ENCODE data around the gene PDGFB. TPM values are rescaled to one million over a fixed set of nuclear protein-coding genes. Genes with fewer than 3 reads are reported as not detected.
A peak's percentile ranks its signal among the peaks of the same experiment; 100 is the strongest.

Gene PDGFB
- total RNA-seq: 1 to 10 TPM in 2 of 8 experiments, under 1 TPM in 5, not detected in 1; 0.24 to 6.7 (median 0.43) TPM

DNA sequence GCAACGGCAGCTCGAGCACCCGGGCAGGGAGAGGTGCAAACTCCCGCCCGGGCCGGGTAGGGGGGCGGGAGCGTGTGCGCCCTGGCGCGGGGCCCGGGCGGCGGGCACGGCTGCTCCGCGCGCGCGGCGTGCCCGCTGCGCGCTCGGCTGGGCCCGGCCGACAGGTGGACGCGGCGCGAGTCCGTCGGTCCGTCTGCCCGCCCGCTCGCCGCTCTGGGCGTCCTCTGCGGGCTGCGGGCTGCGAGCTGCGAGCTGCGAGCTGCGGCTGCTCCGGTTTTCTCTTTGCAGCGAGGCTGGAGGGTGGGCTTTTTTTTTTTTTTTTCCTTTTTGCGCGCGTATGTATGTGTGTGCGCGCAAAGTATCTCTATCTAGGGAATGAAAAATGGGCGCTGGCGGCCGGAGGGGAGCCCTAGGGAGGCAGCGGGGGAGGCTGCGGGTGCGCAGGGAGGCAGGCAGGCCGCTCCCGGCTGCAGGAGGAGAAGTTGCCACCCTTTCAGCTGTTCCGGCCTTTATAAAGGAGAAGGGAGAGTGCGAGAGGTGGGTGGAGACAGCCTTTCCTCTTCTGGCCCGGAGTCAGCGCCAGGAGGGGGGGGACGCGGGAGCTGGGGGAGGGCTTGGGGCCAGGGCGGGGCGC lies at the start of gene PDGFB:
PDGFB (minus strand) TSS at position 487 of the 634 bp plus-strand sequence. CDS start 1,019 bp downstream, outside the sequence.
- in situ Hi-C loops (cut with MboI; ENCODE audit: low pct_unique_long_range_greater_than_20kb in 2 of 9, low sequenced_read_pairs in 9 of 9, unreplicated experiment in 9 of 9): no loop called here
- Histone ChIP-seq H3K4me3 (peak within 1 kb of the TSS; percentile 27 to 42 (median 37)), H3K4me1 (replicated peaks in 1 of 2) (peaks cover 26 to 45% of the 10 kb centered on the region in 2 donors), H3K27ac (no peak within 1 kb of the TSS)
- 0 to 4% (median 0%) methylated on average over 2 to 10 of the region's 68 CpGs; no CpG with 5 or more reads in 6 of the 10 experiments for WGBS, 10 experiments
- peak in 7 of 8 experiments; percentile 24 to 55 (median 40) for ATAC-seq (replicated peaks in 6 of 8)

DNA sequence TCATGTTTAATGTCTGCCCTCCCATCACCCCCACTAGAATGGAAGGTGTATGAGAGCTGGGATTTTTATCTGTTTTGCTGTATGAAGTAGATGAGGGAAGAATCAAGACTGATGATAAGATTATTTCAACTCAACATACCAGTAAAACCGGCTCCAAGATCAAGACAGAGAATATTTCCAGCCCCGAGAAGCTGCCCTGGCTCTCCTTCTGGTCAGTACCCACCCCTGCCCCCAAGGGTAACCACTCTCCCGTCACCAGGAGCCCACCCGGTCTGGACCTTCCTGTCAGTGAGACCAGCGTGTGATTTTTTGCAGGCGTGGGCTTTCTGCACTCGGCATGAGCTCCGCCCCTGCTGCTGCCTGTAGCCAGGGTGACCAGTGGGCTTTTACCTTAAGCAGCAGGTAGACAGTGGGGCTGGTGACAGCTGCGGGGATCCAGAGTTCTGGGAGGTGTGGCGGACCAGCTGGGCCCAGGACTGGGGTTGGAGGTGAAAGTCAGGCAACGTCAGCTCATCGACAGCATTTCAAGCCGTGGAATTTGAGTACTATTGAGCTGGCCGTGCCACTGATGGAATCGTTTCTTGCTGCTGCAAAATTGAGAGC lies 49.1 kb upstream of the PDGFB start:
- in situ Hi-C loops (cut with MboI; ENCODE audit: low pct_unique_long_range_greater_than_20kb in 2 of 9, low sequenced_read_pairs in 9 of 9, unreplicated experiment in 9 of 9): no loop called here
- Histone ChIP-seq H3K27ac (no peak overlapping the region), H3K4me1 (replicated peaks in 1 of 2) (peaks cover 5 to 23% of the 10 kb centered on the region in 2 donors), H3K4me3 (no peak overlapping the region)
- 78 to 100% (median 88%) methylated on average over 1 to 7 of the region's 15 CpGs; no CpG with 5 or more reads in 1 of the 10 experiments for WGBS, 10 experiments
- no peak for ATAC-seq (replicated peaks in 6 of 8)

DNA sequence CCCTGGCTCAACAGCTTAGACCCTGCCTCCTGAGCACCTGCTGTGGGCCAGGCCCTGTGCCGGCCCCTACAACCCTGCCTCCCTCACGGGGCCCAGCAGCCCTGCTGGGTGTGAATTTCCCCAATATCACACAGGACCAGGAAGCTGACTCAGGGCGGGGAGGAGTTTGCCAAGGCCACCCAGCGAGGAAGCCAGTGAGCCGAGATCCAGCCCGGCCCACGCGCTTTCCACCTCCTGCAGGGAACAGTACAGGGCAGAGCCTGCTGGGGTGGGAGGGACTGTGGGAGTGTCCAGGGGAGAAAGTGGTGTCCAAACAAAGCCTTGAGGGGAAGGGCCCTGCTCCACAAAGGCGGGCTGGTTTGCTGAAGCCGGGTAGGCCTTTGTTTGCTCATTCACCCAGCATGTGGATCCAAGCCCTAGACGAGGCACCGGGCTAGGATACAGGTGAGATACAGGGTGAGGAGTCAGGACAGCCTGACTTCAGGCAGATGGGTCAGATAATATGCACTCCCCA lies 47.8 kb upstream of the PDGFB start:
- ATAC-seq (replicated peaks in 6 of 8): peak; percentile 74 to 97 (median 86)
- H3K27ac ChIP-seq: no peak overlapping the region
- H3K4me1 ChIP-seq (replicated peaks in 1 of 2): peaks cover 5 to 23% of the 10 kb centered on the region in 2 donors
- in situ Hi-C loops (cut with MboI; ENCODE audit: low pct_unique_long_range_greater_than_20kb in 2 of 9, low sequenced_read_pairs in 9 of 9, unreplicated experiment in 9 of 9): no loop called here
- no peak overlapping the region for H3K4me3 ChIP-seq
- WGBS, 10 experiments: 0 to 40% (median 23%) methylated on average over 1 to 6 of the region's 12 CpGs; no CpG with 5 or more reads in 5 of the 10 experiments

DNA sequence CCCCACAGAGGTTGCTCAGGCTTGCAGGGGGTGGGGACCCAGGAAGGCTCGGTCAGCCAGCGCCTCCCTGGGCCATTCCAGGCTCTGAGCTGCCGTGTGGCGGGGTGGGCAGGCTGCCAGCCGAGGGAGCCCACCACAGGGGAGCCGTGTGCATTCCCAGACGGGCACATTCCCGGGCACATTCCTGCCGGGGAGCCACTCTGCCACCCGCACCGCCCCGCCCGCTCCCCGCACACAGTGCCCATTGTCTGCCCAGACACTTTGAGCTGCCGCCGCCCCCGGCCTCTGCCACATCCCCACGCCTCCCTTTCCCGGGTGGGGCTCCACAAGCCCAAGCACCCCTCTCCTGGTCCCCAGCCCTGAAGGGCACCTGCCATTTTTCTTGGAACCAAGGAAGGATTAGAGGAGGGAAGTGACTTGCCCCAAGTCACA lies 47.3 kb upstream of the PDGFB start:
- no CpG with 5 or more reads among the region's 19 CpGs for WGBS, 10 experiments
- H3K4me1 ChIP-seq (replicated peaks in 1 of 2): peaks cover 5 to 25% of the 10 kb centered on the region in 2 donors
- in situ Hi-C loops (cut with MboI; ENCODE audit: low pct_unique_long_range_greater_than_20kb in 2 of 9, low sequenced_read_pairs in 9 of 9, unreplicated experiment in 9 of 9): no loop called here
- H3K27ac ChIP-seq: no peak overlapping the region
- ATAC-seq (replicated peaks in 6 of 8): peak in 5 of 8 experiments; percentile 0 to 3 (median 2)
- H3K4me3 ChIP-seq: no peak overlapping the region

DNA sequence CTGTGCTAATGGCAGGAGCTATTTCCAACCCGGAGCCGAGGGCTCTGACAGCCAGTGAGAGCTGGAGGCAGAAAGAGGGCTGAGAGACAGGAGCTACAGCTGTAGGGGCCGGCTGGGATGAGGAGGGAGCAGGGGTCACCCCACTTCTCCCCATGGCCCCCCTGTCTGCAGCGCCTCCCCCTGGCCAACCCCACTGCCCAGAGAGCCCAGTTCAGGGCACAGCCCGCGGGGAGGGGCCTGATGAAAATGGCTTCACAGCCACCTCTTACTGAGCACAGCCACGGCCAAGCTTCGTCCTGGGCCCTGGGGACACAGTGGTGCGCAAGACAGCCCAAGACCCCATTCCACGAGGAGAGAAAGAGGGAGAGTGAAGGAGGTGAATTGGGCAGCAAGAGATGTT lies 46.7 kb upstream of the PDGFB start:
- no CpG with 5 or more reads among the region's 10 CpGs for WGBS, 10 experiments
- ATAC-seq (replicated peaks in 6 of 8): no peak
- in situ Hi-C loops (cut with MboI; ENCODE audit: low pct_unique_long_range_greater_than_20kb in 2 of 9, low sequenced_read_pairs in 9 of 9, unreplicated experiment in 9 of 9): no loop called here
- peak overlapping the region in 1 of 2 donors; percentile 2 for H3K27ac ChIP-seq
- no peak overlapping the region for H3K4me3 ChIP-seq
- peaks cover 5 to 26% of the 10 kb centered on the region in 2 donors for H3K4me1 ChIP-seq (replicated peaks in 1 of 2)

DNA sequence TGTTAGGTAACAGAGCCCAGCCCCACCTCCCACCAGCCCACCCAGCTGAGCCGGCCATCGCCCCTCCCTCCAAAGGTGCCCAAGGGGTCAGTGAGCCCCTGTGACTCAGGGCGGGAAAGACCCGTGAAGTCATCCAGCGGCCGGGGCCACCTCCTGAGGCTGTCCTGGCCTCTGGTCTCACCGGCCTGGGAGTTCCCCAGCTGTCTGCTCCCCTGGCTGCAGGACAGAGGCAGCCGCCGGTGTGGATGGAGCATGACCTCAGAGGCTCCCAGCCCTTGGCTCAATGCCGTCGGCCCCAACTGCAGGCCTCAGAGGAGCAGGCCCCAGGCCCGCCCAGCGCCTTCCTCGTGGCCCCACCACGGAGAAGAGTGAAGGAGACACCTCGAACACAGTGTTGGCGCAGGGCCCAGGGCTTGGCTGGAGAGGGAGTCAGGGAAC lies 46.0 kb upstream of the PDGFB start:
- H3K27ac ChIP-seq: peak overlapping the region in 1 of 2 donors; percentile 2
- WGBS, 10 experiments: no CpG with 5 or more reads among the region's 17 CpGs
- in situ Hi-C loops (cut with MboI; ENCODE audit: low pct_unique_long_range_greater_than_20kb in 2 of 9, low sequenced_read_pairs in 9 of 9, unreplicated experiment in 9 of 9): no loop called here
- H3K4me3 ChIP-seq: no peak overlapping the region
- peaks cover 5 to 26% of the 10 kb centered on the region in 2 donors for H3K4me1 ChIP-seq (replicated peaks in 1 of 2)
- peak in 7 of 8 experiments; percentile 17 to 79 (median 73) for ATAC-seq (replicated peaks in 6 of 8)

DNA sequence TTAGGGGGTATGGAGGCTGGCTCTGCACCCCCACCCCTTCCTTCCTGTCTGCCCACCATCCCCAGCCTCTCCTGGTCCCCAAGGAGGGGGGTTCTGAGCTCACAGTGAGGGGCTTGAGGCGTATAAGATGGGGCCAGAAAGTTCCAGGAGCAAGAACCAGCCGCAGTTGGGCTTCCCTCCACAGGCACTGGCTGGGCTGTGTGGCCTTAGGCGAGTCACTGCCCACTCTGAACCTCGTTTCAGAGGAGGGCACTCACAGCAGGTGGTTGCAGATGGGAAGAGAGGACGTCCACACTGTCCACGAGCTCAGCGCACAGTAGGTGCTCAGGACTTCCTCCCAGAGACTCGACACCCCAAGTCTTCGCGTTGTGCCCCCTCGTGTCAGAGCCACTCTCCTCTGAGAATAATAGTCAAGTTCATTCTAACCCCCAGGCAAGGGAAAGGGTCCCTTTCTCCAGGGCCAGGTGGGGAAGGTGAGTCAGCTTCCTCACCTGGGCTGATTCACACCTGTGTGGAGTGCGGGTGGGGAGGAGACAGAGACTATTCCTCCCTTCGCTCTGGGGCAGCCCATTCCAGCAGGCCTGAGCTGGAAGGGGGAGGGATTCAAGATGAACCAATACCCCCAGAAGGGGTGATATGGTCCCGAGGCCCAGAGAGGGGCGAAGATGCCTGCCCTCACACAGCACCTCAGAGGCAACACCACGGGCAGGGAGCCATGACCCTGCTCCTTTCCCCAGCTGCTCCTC lies 45.4 kb upstream of the PDGFB start:
- Histone ChIP-seq H3K4me3 (no peak overlapping the region), H3K27ac (no peak overlapping the region), H3K4me1 (replicated peaks in 1 of 2) (peaks cover 5 to 26% of the 10 kb centered on the region in 2 donors)
- ATAC-seq (replicated peaks in 6 of 8): no peak
- in situ Hi-C loops (cut with MboI; ENCODE audit: low pct_unique_long_range_greater_than_20kb in 2 of 9, low sequenced_read_pairs in 9 of 9, unreplicated experiment in 9 of 9): no loop called here
- WGBS, 10 experiments: 78 to 100% (median 82%) methylated on average over 2 to 8 of the region's 16 CpGs; no CpG with 5 or more reads in 7 of the 10 experiments

DNA sequence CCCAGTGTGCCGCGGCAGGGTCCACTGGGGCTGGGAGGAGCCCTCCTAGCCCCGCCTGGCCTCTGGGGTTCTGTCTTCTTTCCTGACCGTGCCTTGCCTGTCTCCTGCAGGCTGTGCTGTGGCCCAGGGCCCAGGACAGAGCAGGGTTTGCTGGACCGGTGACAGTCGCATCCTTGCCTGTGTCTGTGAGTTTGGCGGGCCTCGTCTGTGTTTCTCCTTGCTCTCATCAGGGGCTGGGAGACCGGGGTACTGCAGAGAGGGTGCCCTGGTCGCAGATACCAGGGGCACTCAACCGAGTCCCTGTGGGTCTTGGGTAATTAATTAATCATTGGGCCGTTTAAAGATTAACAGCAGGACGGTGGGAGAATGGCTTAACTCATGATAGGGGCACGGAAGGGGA lies 44.8 kb upstream of the PDGFB start:
- ATAC-seq (replicated peaks in 6 of 8): no peak

DNA sequence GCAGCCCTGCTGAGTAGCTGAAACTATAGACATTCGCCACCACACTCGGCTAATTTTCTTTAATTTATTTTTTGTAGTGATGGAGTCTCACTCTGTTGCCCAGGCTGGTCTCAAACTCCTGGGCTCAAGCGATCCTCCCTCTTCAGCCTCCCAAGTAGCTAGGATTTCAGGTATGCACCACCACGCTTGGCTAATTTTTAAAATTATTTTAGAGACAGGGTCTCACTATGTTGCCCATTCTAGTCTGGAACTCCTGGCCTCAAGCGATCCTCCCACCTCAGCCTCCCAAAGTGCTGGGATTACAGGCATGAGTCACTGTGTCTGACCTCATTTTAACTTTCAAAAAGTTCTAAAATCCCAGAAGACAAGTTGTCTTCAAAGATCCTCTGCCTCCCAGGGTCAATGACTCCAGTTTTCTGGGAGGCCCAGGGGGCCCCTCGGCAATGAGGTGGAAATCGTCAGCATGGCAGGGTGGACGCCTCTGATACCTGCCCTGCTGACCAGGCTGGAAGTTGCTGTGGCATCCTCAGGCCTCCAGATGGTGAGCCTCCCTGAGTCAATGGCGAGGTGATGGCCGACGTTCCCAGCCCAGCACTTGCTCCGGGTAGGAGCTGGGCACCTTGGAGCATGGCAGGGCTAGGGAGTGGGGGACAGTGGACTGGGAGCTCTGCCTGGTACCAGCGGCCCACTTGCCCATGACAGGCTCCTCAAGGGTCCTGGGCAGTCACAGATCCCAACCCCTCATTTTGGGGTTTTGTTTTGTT lies 43.5 kb upstream of the PDGFB start:
- no peak overlapping the region for H3K4me3 ChIP-seq
- in situ Hi-C loops (cut with MboI; ENCODE audit: low pct_unique_long_range_greater_than_20kb in 2 of 9, low sequenced_read_pairs in 9 of 9, unreplicated experiment in 9 of 9): no loop called here
- 60 to 100% (median 93%) methylated on average over 2 to 5 of the region's 13 CpGs; no CpG with 5 or more reads in 1 of the 10 experiments for WGBS, 10 experiments
- H3K27ac ChIP-seq: no peak overlapping the region
- peaks cover 5 to 26% of the 10 kb centered on the region in 2 donors for H3K4me1 ChIP-seq (replicated peaks in 1 of 2)
- no peak for ATAC-seq (replicated peaks in 6 of 8)

More for the DNA sequence above, 44.8 kb upstream of the PDGFB start:
- no peak overlapping the region for H3K27ac ChIP-seq
- peaks cover 5 to 26% of the 10 kb centered on the region in 2 donors for H3K4me1 ChIP-seq (replicated peaks in 1 of 2)
- 6 to 45% (median 40%) methylated on average over 1 to 4 of the region's 14 CpGs; no CpG with 5 or more reads in 6 of the 10 experiments for WGBS, 10 experiments
- no peak overlapping the region for H3K4me3 ChIP-seq
- in situ Hi-C loops (cut with MboI; ENCODE audit: low pct_unique_long_range_greater_than_20kb in 2 of 9, low sequenced_read_pairs in 9 of 9, unreplicated experiment in 9 of 9): no loop called here

DNA sequence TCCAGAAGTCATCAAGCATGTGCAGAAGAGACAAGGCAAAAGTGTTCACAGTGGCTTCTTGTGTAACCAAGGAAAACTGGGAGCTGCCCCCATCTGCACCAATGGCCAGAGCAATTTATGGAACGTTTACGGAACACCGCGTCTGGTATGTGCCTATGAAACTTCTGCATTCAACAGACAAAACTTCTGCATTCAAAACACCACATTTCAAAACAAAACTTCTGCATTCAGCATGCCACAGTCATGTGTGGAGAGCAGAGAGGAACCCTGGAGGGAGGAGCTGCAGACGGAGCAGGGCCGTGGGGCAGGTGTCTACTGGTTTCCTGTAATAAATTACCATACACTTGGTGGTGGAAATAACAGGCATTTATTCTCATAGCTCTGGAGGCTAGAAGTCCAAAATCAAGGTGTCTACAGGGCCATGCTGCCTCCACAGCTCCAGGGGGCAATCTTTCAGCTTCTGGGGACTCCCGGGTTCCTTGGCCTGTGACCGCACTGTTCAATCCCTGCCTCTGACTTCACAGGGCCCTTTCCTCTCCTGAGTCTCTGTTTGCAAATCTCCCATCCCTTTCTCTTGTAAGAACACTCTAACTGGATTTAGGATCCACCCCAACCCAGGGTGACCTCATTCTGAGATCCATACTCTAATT lies 42.4 kb upstream of the PDGFB start:
- 44 to 94% (median 74%) methylated on average over 2 to 7 of the region's 8 CpGs; no CpG with 5 or more reads in 2 of the 10 experiments for WGBS, 10 experiments
- in situ Hi-C loops (cut with MboI; ENCODE audit: low pct_unique_long_range_greater_than_20kb in 2 of 9, low sequenced_read_pairs in 9 of 9, unreplicated experiment in 9 of 9): no loop called here
- peaks cover 0 to 27% of the 10 kb centered on the region in 2 donors for H3K4me1 ChIP-seq (replicated peaks in 1 of 2)
- no peak overlapping the region for H3K27ac ChIP-seq
- no peak overlapping the region for H3K4me3 ChIP-seq
- ATAC-seq (replicated peaks in 6 of 8): peak in 3 of 8 experiments; percentile 25 to 55 (median 51)

DNA sequence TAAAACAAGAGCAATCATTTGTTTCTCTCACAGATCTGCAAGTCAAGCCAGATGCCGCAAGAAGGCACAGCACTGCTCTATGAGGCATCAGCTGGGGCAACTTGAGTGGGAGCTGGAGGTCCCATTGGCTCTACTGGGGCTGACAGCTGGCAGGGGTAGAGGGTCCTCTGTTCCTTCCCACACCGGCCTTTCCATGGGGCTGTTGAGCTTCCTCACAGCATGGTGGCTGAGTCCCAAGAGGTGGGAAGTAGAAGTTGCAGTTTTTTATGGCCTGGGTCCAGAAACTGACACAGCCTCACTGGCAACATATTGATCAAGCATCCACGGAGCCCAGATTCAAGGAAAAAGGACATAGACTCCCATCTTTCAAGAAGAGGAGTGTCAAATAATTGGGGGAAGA lies 40.2 kb upstream of the PDGFB start:
- in situ Hi-C loops (cut with MboI; ENCODE audit: low pct_unique_long_range_greater_than_20kb in 2 of 9, low sequenced_read_pairs in 9 of 9, unreplicated experiment in 9 of 9): no loop called here
- Histone ChIP-seq H3K27ac (no peak overlapping the region), H3K4me3 (no peak overlapping the region), H3K4me1 (replicated peaks in 1 of 2) (peaks cover 0 to 10% of the 10 kb centered on the region in 2 donors)
- 0 to 100% (median 81%) methylated on average over 1 to 3 of the region's 3 CpGs; no CpG with 5 or more reads in 7 of the 10 experiments for WGBS, 10 experiments
- ATAC-seq (replicated peaks in 6 of 8): no peak

All from motor neuron (in vitro differentiated cells).